ENCODE measurements around the gene EEPD1.

- no peak for TF ChIP-seq CTCF (IDR thresholded peaks at IDR 0.05; ENCODE audit: low read depth, low read length)
- TF ChIP-seq EZH2phosphoT487 (IDR thresholded peaks at IDR 0.05; ENCODE audit: low read depth): no peak
These were observed 144.4 kb downstream of the EEPD1 start for GRCh38 chr7:36297364-36298009.

All from OCI-LY3 (cell line).